Glomerular visceral epithelial cell (primary cell): ENCODE results near the gene STAP1.

ENCODE experiments used
- DNase-seq: peaks from one replicate; pipeline ENCODE4 v3.0.0-alpha.2; 2016; ENCODE audit errors: extremely low spot score

The STAP1 gene

DNA sequence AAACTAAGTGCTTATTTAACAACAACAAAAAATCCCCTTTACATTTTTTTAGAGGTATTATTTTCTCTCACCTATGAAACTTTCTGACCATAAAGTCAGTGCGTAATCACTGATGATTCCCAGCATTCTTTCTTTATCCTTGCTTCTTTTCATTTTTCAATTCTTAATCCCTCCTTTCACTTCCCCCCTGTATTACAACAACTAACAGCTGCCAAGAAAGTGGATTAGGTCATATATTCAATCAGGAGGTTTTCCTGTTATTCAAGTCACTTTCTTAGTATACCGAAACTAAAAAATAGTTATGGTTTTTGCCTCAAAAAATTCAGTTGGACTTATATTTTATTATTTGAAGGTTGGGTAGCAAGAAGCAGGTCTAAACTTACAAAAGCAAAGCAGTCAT, 2.1 kb upstream of the STAP1 start:
- no peak for DNase-seq

DNA sequence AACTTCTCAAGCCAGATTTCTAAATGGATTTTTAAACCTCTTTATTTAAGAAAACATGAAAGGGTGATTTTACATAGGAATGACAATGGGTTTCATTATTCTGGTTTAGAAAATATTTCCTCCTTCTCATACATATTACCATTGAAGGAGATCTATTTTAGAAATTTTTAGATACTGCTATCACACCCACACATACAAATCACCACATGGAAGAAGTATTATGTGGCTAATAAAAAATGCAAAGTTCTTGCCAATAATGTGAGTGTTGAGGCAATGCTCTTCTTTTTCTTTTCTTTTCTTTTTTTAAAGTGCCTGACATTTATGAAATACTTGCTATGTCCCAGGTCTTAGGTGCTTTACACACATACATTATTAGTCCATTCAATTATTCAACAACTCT, 6.8 kb downstream of the STAP1 start:
- DNase-seq: no peak

DNA sequence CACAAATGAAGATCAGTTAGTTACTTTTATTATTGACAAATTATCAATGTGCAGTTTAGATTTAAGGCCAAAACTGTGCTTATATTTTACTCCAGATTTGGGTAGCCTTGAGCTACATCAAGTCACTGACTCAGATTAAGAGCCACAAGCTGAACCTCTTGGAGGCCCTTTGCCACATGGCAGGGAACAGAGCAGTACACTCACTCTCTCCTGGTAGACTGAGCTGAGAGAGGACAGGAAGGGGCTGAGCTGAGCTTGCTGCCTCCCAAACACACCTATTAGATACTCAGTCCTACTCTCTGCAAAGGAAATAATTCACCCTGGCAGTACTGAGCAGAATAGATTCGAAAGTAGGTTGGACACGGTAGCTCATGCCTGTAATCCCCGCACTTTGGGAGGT, 7.8 kb downstream of the STAP1 start:
- DNase-seq: no peak

DNA sequence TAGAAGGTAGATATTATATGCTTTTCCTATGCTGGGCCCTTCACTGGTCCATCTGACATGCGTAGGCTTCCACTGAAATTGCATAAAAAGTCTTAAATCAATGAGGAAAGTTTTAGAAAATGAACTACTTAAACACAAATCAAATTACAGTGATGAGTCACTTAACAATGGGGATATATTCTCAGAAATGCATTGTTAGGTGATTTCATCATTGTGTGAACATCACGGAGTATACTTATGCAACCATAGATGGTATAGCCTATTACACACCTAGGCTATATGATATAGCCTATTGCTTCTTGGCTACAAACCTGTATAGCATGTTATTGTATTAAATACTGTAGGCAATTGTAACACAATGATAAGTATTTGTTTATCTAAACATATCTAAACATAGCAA, 10.3 kb downstream of the STAP1 start:
- no peak for DNase-seq

DNA sequence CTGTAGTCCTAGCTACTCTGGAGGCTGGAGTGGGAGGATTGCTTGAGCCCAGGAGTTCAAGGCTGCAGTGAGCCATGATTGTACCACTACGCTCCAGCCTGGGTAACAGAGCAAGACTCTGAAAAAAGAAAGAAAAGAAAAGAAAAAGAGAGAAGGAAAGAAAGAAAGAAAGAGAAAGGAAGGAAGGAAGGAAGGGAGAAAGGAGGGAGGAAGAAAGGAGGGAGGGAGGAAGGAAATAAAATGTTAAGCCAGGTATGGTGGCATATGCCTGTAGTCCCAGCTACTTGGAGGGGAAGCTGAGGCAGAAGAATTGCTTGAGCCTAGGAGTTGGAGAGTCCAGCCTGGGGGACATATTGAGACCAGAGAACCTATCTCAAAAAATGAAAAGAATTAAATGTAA, 12.0 kb downstream of the STAP1 start:
- DNase-seq: no peak

DNA sequence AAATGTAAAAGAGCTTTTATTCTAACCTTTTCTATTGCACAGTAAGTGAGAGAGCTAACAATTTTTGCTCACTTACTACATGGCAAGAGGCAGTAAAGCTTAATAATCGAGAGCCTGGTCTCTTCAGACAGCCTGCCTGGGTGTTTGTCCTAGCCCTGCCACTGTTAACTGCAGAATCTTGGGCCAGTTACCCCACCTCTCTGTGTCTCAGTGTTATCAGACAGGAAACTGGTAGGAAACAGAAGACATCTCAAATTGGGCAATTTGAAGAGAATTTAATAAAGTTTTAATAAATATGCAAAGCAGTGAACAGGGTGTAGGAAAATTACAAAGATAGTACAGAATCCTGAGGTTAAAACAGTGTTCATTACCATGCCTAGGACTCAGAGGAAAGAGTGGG, 13.4 kb downstream of the STAP1 start:
- no peak for DNase-seq

DNA sequence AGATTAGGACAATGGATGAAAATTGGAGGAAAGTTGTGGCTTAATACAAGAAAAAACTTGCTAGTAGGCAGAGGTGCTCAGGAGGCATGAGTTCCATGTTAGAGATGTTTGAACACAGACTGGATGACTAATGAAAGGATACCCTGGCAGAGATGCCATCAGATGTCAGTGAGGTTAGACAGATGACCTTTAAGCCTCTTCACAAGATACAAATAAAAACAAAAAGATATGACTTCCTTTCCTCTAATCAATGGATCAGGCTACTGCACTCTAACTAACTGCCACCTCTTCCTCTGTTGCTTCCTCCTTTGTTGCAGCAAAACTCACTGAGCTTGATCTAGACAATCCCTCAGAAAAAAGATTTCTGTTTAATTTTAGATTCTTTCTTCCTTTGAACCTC, 14.7 kb downstream of the STAP1 start:
- no peak for DNase-seq

DNA sequence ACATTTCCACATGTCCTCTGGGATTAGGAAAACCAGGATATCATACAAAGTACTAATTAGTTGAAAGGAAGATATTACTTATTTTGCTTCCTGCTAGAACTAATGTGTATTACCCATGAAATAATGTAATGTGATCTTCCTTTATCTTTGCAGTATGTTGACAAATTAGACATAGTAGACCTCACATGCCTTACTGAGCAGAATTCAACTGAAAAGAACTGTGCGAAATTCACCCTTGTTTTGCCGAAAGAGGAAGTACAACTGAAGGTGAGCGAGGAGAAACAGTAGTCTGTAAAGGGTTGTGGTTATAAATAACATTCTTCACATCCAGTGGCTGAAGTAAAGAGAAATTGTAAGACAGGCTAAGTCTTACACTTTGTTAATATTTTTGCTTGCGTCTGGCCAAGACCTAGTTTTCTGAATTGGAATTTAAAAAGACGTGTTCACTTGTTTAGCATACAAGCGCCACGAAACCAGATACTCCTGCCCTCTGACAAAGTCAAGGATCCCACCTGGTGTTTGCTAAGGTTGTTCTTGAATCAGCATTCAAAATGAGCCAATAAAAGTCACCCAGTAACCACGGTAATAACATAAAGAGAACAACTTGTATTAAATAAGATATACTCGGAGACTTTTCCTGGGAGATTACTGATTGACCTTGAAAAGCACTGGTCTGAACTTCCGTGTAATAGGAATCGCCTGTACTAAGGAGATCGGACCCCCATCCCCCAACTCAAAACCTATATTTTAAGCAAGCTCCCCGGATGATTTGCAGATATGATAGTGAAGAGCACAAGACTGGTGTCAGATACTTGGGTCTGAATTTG, 16.9 kb downstream of the STAP1 start:
- peak; percentile 10 for DNase-seq

DNA sequence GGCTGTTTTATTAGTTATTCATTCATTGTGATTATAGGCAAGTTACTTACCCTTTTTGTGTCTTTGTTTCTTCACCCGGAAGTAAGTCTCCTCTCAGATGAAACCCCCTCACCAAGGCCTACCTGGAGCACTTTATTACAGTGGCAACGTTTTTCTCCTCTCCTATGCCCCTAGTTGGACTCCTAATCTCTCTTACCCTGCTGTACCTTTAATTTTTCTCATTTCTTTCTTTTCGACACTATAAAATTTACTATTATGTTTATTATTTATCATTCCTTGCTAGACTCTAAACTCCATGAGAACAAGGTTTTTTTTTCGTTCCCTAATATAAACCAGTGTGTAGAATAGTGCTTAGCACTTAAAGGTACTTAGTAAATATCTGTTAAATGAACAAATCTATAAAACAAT, 17.5 kb downstream of the STAP1 start:
- DNase-seq: no peak

DNA sequence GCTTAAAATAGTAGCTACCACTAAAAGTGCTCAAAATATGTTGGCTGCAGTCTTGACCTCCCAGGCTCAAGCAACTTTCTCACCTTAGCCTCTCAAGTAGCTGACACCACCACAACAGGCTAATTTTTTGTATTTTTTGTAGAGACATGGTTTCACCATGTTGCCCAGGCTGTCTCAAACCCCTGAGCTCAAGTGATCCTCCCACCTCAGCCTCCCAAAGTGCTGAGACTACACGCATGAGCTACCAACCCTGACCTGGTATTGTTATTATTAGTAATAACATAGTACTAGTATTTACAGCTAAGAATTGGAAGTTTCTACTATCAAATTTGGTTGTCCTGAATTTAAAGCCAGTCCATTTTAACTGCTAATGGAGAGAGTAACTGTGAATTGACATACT, 18.0 kb downstream of the STAP1 start:
- DNase-seq: no peak

DNA sequence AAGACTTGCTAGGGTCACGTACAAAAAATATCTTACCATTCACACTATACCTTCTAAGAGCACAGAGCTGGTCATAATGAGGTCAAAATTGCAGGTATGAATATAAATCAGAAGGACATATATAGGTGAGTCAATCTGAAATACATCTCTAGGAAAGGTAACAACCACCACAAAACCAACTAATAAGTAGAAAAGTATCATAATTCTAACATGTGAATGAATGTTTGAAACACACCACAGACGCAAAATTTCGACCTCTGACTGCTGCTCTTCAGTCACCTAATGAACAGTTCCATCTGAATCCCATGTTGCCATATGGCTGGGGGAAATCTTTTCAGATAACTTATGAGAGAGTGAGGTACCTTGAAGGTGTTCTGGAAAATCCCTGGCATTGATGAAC, 22.1 kb downstream of the STAP1 start:
- no peak for DNase-seq

DNA sequence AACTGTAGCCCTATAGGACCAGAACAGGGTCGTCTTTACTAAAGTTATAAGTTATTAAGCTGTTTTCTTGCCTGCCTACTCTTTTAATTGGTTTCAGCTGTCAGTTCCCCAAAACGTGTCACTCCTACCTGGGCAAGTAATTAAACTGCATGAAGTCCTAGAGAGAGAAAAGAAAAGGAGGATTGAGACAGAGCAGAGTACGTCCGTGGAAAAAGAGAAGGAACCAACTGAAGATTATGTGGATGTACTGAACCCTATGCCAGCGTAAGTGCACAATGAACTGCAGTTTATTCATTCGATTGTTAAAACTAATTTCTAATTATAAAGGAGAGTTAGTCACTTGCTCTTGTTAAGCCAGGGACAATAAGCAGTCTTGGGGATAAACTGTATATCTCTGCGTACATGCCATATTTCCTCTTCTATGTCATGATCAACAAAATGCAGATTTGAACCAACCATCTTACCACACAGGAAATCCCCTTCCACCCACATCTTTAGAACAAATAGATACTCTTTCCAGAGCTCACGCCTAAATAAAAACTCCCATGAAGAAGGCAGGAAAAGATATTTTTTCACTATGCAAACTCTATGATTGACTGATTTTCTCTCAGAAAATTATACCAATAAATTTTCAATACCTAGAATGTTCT, 22.8 kb downstream of the STAP1 start:
- no peak for DNase-seq

DNA sequence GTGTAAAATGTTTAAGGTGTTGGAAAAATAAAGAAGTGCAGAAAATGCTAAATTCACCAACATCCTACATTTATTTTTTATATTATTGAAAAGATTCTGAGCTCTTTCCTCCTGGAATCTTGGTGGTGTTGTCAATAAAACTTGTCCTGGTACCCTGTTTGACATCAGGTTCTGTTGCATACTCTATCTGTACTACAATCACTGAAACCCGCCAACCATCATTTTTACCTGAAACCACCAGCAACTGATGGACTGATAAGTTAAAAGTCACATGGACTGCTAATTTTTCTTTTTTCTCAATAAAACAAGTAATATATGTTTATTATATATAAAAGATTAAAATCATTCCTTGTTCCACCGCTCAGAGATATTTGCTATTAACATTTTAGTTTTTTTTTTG, 23.4 kb downstream of the STAP1 start:
- DNase-seq: no peak

DNA sequence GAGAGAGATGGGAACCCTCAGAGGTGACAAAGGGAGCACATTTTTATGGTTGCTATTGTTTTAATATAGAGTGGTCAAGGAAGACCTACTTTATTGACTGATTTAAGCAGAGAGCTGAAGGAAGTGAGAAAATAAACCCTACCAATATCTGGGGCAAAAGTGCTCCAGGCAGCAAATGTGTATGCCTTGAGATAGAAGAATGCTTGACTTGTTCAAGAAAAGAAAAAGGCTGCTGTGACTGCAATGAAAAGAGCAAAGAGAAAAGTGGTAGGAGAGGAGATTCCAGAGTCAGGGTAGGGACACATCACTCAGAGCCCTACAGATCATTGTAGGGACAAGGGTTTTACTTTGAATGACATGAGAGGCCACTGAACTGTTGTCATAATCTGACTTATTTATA, 26.0 kb downstream of the STAP1 start:
- DNase-seq: no peak

DNA sequence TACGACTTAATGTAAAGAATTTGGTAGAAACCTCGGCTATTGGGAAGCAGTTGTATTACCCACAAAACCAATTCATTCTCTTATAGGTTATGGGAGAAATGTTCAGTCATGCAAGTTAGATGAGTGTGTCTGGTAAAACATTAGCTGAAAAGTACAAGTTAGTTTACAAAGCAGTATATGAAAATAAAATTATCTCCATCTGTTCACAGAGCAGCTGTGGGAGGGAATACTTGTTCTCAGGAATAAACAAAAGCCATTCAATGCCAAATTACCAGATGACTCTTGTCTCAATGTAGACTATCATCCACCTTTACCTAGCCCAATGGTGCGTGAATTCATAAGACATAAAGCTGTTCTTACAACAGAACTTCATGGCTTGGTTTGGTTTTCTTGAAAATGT, 28.6 kb downstream of the STAP1 start:
- DNase-seq: no peak

DNA sequence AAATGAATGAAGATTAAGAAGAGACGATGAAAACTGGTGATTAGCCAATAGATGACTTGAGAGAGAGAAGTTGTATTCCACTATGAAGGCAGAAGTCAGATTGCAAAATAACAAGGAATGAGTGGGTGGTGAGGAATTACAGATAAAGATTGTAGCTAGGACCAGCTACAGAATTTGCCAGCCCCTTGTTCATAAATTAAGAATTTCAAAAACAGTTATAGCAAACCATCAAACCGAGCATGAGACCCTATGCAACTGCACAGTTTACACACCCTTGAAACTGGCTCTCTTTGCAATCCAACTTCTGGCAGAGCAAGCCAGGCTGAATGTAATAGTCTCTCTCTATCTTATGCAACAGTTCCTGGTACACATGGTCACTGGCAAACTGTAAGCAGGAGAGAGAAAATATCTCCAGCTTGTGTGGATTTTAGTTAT, 35.2 kb downstream of the STAP1 start:
- no peak for DNase-seq

DNA sequence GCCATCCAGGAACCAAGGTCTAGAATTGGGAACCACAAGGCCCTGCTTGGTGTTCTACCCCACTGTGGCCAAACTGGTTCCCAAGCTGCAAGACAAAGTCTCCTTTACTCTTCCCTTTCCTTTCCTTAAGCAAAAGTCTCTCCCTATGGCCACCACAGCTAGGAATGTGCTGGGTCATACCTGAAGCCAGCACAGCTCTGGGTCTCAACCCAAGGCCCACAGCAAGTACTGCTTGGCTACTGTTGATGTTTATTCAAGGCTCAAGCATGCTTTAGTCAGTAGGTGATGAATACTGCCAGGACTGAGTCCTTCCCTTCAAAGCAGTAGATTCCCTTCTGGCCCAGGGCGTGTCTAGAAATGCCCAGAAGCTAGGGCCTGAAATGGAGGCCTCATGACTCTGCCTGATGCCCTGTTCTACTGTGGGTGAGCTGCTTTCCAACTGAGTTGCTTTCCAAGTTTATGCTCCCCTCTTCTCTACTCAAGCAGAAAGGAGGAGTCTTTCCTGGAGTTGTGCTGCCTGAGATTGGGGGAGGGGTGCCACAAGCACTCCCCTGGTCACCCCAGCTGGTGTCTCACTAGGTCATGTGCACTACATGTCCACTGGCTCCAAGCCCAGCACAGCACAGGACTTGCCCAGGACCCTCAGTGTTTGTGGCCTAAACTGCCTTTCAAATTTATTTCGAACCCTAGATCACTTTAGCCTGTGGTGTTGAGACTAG, 44.9 kb downstream of the STAP1 start:
- peak; percentile 7 for DNase-seq

DNA sequence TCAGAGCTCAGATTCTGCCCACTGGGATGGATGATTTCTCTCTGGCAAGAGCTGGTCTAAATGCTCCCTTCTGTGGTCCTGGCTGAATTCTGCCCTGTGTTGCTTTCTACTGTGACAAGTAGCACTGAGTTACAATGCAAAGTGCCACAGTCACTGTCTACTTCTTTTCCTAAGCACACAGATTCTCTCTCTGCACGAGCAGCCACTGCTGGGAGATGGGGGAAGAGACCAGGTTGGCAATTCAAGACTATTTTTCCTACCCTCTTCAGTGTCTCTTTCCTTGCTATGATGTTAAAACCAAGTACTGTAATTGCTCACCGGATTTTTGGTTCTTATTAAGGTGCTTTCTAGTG, 45.5 kb downstream of the STAP1 start:
- no peak for DNase-seq

DNA sequence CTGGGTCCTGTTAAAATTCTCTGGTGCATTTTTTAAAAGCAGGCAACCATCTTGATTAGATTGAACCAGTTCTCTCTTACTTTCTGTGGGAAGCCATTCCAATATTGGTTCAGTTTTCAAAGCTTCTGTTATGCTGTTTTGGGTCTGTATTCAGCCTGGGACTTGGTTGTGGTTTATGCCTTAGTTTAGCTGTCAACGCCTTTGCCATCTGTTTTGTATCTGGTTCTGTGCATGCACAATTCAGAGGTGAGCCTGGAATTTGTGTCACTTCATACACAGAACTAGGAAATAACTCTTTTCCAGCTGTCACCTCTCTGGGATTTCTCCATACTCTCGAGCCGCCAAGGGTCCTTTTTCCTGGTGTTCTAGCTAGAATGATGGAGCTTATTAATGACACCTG, 46.2 kb downstream of the STAP1 start:
- DNase-seq: no peak

DNA sequence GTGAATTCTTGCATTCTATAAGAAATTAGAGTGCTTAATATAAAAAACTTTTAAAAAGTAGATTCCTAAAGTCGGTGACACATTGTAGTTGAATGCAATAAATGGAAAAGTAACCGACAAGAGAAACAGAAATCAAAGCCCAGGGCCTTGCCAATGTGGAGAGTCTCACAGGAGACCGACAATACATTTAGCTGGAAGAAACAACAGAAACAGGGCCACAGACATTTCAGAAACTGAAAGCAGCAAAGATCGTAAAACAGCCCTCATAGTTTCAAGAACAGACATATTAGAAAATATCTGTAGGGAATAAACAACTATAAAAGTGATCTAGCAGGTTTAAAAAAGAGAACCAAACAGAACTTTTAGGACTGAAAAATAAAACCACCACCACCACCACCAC, 49.5 kb downstream of the STAP1 start:
- no peak for DNase-seq

DNA sequence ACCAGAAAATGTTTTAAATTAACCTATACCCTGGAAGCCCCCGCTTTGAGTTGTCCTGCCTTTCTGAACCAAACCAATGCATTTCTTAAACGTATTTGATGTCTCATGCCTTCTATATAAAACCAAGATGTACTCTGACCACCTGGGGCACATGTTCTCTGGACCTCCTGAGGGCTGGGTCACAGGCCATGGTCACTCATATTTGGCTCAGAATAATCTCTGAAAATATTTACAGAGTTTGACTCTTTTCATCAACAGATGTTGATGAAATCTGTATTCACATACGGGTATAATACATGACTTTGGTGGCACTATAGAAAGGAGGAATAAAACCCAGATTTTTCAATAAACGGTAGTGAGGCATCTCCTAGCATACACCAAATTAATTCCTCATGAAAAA, 55.7 kb downstream of the STAP1 start:
- no peak for DNase-seq

DNA sequence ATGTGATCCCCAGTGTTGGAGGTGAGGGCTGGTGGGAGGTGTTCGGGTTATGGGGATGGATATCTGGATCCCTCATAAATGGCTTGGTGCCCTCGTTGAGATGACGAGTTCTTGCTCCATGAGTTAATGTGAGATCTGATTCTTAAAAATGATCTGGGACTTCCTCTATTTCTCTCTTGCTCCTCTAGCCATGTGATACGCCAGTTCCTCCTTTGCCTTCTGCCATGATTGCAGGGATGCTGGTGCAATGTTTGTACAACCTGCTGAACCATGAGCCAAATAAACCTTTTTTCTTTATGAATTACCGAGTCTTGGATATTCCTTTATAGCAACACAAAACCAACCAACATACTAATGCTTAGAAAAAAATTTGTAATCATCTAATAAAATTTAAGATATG, 56.6 kb downstream of the STAP1 start:
- DNase-seq: no peak

DNA sequence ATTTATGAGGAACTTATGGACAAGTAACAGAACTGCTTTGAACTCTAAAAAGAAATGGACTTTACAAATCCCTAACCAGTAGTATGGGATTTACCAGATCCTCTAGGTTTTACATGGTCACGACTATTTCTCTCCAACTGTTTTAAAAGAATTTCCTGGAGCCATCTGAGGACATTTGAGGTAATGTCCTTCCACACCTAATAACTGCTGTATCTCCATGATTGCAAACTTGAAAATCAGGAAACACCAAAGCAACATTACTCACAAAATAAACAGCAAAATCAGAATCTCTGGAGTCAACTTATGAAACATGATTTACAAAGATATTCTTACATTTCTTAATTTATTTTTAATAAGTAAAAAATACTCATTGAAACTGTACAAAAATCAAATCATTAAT, 58.0 kb downstream of the STAP1 start:
- no peak for DNase-seq
